Measurements from ENCODE around the gene KLHL8.
"Not testable (repeated sequence)": the region's sequence is repeated elsewhere in the genome, so short reads cannot be mapped to it uniquely, and the experiment has no call there.

KLHL8 gene

GRCh38 chr4:87228262-87228860 is 7.9 kb upstream of the KLHL8 start:
- no peak for DNase-seq (ENCODE audit: low spot score)
- FAIRE-seq = no peak

- no peak for DNase-seq (ENCODE audit: low spot score)
- no peak for FAIRE-seq
Measured at GRCh38 chr4:87227751-87228151, 7.3 kb upstream of the KLHL8 start.

GRCh38 chr4:87225936-87226335 is 5.5 kb upstream of the KLHL8 start:
- no peak for FAIRE-seq
- no peak for DNase-seq (ENCODE audit: low spot score)

- FAIRE-seq (no peak), DNase-seq (ENCODE audit: low spot score) (no peak)
Measured at GRCh38 chr4:87224141-87224923, 3.9 kb upstream of the KLHL8 start.

GRCh38 chr4:87219632-87220093 is 755 bp downstream of the KLHL8 start:
- FAIRE-seq = no peak

GRCh38 chr4:87217235-87217763 is 3.1 kb downstream of the KLHL8 start:
- DNase-seq (ENCODE audit: low spot score); FAIRE-seq: not testable (repeated sequence)

More at GRCh38 chr4:87219632-87220093, 755 bp downstream of the KLHL8 start:
- DNase-seq (ENCODE audit: low spot score) = no peak

GRCh38 chr4:87216469-87216868 is 3.9 kb downstream of the KLHL8 start:
- no peak for FAIRE-seq

GRCh38 chr4:87213421-87214075 is 6.9 kb downstream of the KLHL8 start:
- DNase-seq (ENCODE audit: low spot score) (no peak), FAIRE-seq (no peak)

More at GRCh38 chr4:87216469-87216868, 3.9 kb downstream of the KLHL8 start:
- DNase-seq (ENCODE audit: low spot score) = no peak

GRCh38 chr4:87211249-87211952 is 9.0 kb downstream of the KLHL8 start:
- no peak for FAIRE-seq
- DNase-seq (ENCODE audit: low spot score) = no peak

GRCh38 chr4:87209696-87210095 is 10.7 kb downstream of the KLHL8 start:
- no peak for FAIRE-seq
- DNase-seq (ENCODE audit: low spot score) = no peak

GRCh38 chr4:87209182-87209581 is 11.2 kb downstream of the KLHL8 start:
- no peak for FAIRE-seq

GRCh38 chr4:87204559-87204958 is 15.9 kb downstream of the KLHL8 start:
- FAIRE-seq (no peak), DNase-seq (ENCODE audit: low spot score) (no peak)

More at GRCh38 chr4:87209182-87209581, 11.2 kb downstream of the KLHL8 start:
- DNase-seq (ENCODE audit: low spot score) = no peak

GRCh38 chr4:87196927-87197326 is 23.5 kb downstream of the KLHL8 start:
- FAIRE-seq (no peak), DNase-seq (ENCODE audit: low spot score) (no peak)

- DNase-seq (ENCODE audit: low spot score) (no peak), FAIRE-seq (no peak)
Measured at GRCh38 chr4:87196146-87196545, 24.3 kb downstream of the KLHL8 start.

- DNase-seq (ENCODE audit: low spot score) (no peak), FAIRE-seq (no peak)
Measured at GRCh38 chr4:87193958-87194675, 26.3 kb downstream of the KLHL8 start.

- DNase-seq (ENCODE audit: low spot score) (no peak), FAIRE-seq (no peak)
Measured at GRCh38 chr4:87192145-87192919, 28.1 kb downstream of the KLHL8 start.

- FAIRE-seq = no peak
- no peak for DNase-seq (ENCODE audit: low spot score)
Measured at GRCh38 chr4:87188932-87189331, 31.5 kb downstream of the KLHL8 start.

- FAIRE-seq = no peak
- DNase-seq (ENCODE audit: low spot score) = no peak
Measured at GRCh38 chr4:87188048-87188447, 32.4 kb downstream of the KLHL8 start.

- FAIRE-seq (no peak), DNase-seq (ENCODE audit: low spot score) (no peak)
Measured at GRCh38 chr4:87185146-87185870, 35.1 kb downstream of the KLHL8 start.
